CD4-positive, alpha-beta T cell (primary cell): Measurements from ENCODE around the gene SMIM1. TPM values are rescaled to one million over a fixed set of nuclear protein-coding genes. Genes with fewer than 3 reads are reported as not detected.
A peak's percentile ranks its signal among the peaks of the same experiment; 100 is the strongest.

ENCODE experiments used
- ATAC-seq: fragments of 200-7000 bp; cut with Tn5 transposase; one replicate; pipeline ENCODE4 v1.10.0; 2022; ENCODE audit warnings: mild to moderate bottlenecking; ENCODE audit not compliant: poor library complexity
- CTCF ChIA-PET: fragments of 350-600 bp; sonication (Branson Sonifier 250); formaldehyde crosslinking; loops from one replicate; lab custom pipeline; 2021; ENCODE audit warnings: antibody characterized with exemption, inconsistent platforms; lab: Charles Lee
- POLR2A ChIA-PET: fragments of 350-600 bp; sonication (Branson Sonifier 250); formaldehyde crosslinking; loops from one replicate; lab custom pipeline; 2021; ENCODE audit warnings: antibody characterized with exemption, inconsistent platforms; lab: Charles Lee
- DNase-seq, 14 experiments: peaks; one replicate each; pipeline ENCODE4 v3.0.0-alpha.2; 2013 to 2020; ENCODE audit warnings: mixed read lengths in 2 of 14
- H3K27ac ChIP-seq, 2 donors: one replicate each; pipeline versions ENCODE4 v1.5.1 to v1.7.0; 2013; ENCODE audit warnings: low read length in 2 of 2, low read depth in 1 of 2, mild to moderate bottlenecking in 1 of 2
- H3K27me3 ChIP-seq, 2 experiments: 1 replicate in 1 of 2; 2 replicates in 1 of 2; pipeline versions ENCODE4 v1.6.1 to v1.7.0; 2013; ENCODE audit warnings: low read length in 2 of 2, control low read depth in 1 of 2, mild to moderate bottlenecking in 1 of 2, moderate library complexity in 1 of 2; ENCODE audit not compliant: insufficient read depth in 2 of 2, control insufficient read depth in 1 of 2
- H3K36me3 ChIP-seq: one replicate; pipeline ENCODE4 v1.6.1; 2013; ENCODE audit warnings: low read length, control low read depth; ENCODE audit not compliant: insufficient read depth
- H3K4me1 ChIP-seq: one replicate; pipeline ENCODE4 v1.6.1; 2013; ENCODE audit warnings: low read length, control low read depth; ENCODE audit not compliant: insufficient read depth
- H3K4me3 ChIP-seq: one replicate; pipeline ENCODE4 v1.5.1; 2013; ENCODE audit warnings: mild to moderate bottlenecking, low read length, moderate library complexity
- H3K9me3 ChIP-seq, 2 experiments: 1 replicate in 1 of 2; 2 replicates in 1 of 2; pipeline versions ENCODE4 v1.6.1 to v1.7.0; 2013; ENCODE audit warnings: low read length in 2 of 2, mild to moderate bottlenecking in 2 of 2, control low read depth in 1 of 2, moderate library complexity in 1 of 2; ENCODE audit not compliant: control insufficient read depth in 1 of 2, insufficient read depth in 1 of 2
- H3K27ac Mint-ChIP-seq: one replicate; pipeline ENCODE4 v1.8.0; 2020; ENCODE audit warnings: mixed read lengths
- H3K27me3 Mint-ChIP-seq: one replicate; pipeline ENCODE4 v1.8.0; 2021; ENCODE audit warnings: mixed read lengths
- H3K36me3 Mint-ChIP-seq: one replicate; pipeline ENCODE4 v1.8.0; 2021; ENCODE audit warnings: low read depth, mixed read lengths
- H3K4me1 Mint-ChIP-seq: one replicate; pipeline ENCODE4 v1.8.0; 2021; ENCODE audit warnings: low read depth, mixed read lengths
- H3K4me3 Mint-ChIP-seq: one replicate; pipeline ENCODE4 v1.8.0; 2020; ENCODE audit warnings: mild to moderate bottlenecking, mixed read lengths
- H3K9me3 Mint-ChIP-seq: one replicate; pipeline ENCODE4 v1.8.0; 2020; ENCODE audit warnings: mixed read lengths
- CTCF ChIP-seq: fragments of 200-600 bp; IDR thresholded peaks from one replicate; pipeline ENCODE4 v1.8.0; 2022; ENCODE audit warnings: antibody characterized with exemption, mild to moderate bottlenecking
- intact Hi-C, 2 experiments: fragments of 100-400 bp; cut with DNase I in 1 of 2; cut with micrococcal nuclease in 1 of 2; formaldehyde crosslinking; loops; one replicate each; pipeline versions ENCODE4 v1.15.1 to v1.9.0; 2023 to 2025; cut with DNase I, micrococcal nuclease
- total RNA-seq, 174 experiments: library from RNA in 2 of 174; stranded (reverse) in 2 of 174; gene quantifications; one replicate each; pipeline ENCODE4 v1.2.3 and lab custom pipeline; 2021 to 2026

Gene SMIM1
- total RNA-seq, 2 experiments from 2014 or later = 1.8 to 2.6 TPM

GRCh38 chr1:3771108-3772026 is 1.2 kb upstream of the SMIM1 start:
- Histone ChIP-seq H3K27ac (no peak overlapping the region), H3K4me3 (peak overlapping the region; percentile 55), H3K36me3 (no peaks in the 10 kb centered on the region), H3K27me3 (no peaks in the 10 kb centered on the region), H3K9me3 (no peaks in the 10 kb centered on the region), H3K4me1 (peaks cover 33% of the 10 kb centered on the region)
- H3K4me3 Mint-ChIP-seq = peak overlapping the region; percentile 80
- CTCF ChIA-PET = no interaction called here
- H3K36me3 Mint-ChIP-seq = no peaks in the 10 kb centered on the region
- DNase-seq (peak in 1 of 14 experiments; percentile 17), ATAC-seq (no peak)
- intact Hi-C loops = loop anchor here in 1 of 2 experiments (1.0 to 10.0 kb wide), 3 partner anchors 25 to 1247 kb away; partner anchors contain the start of genes LRRC47 and PANK4
- H3K4me1 Mint-ChIP-seq = peaks cover 5% of the 10 kb centered on the region
- H3K9me3 Mint-ChIP-seq = no peaks in the 10 kb centered on the region
- H3K27ac Mint-ChIP-seq = no peak overlapping the region
- H3K27me3 Mint-ChIP-seq = peaks cover 5% of the 10 kb centered on the region
- TF ChIP-seq CTCF = no peak
- POLR2A ChIA-PET = no interaction called here

GRCh38 chr1:3772027-3772714 is 378 bp upstream of the SMIM1 start:
- Histone ChIP-seq H3K9me3 (no peaks in the 10 kb centered on the region), H3K4me3 (peak overlapping the region; percentile 55), H3K36me3 (no peaks in the 10 kb centered on the region), H3K4me1 (peaks cover 33% of the 10 kb centered on the region), H3K27ac (no peak overlapping the region), H3K27me3 (no peaks in the 10 kb centered on the region)
- DNase-seq = peak; percentile 73 to 97 (median 88)
- peak; percentile 77 for ATAC-seq
- ChIA-PET POLR2A (no interaction called here), CTCF (no interaction called here)
- H3K27ac Mint-ChIP-seq = no peak overlapping the region
- no peaks in the 10 kb centered on the region for H3K9me3 Mint-ChIP-seq
- intact Hi-C loops = loop anchor here in 1 of 2 experiments (1.0 to 10.0 kb wide), 3 partner anchors 24 to 1247 kb away; partner anchors contain the start of genes LRRC47 and PANK4
- peaks cover 5% of the 10 kb centered on the region for H3K4me1 Mint-ChIP-seq
- no peaks in the 10 kb centered on the region for H3K36me3 Mint-ChIP-seq
- peak overlapping the region; percentile 80 for H3K4me3 Mint-ChIP-seq
- H3K27me3 Mint-ChIP-seq = peaks cover 5% of the 10 kb centered on the region
- TF ChIP-seq CTCF = no peak

- H3K36me3 Mint-ChIP-seq = no peaks in the 10 kb centered on the region
- H3K4me3 Mint-ChIP-seq = peak overlapping the region; percentile 56
- Histone ChIP-seq H3K9me3 (no peaks in the 10 kb centered on the region), H3K36me3 (peaks cover under 1% of the 10 kb centered on the region), H3K27ac (no peak overlapping the region), H3K27me3 (no peaks in the 10 kb centered on the region), H3K4me1 (peaks cover 33% of the 10 kb centered on the region), H3K4me3 (no peak overlapping the region)
- peak in 1 of 14 experiments; percentile 20 for DNase-seq
- H3K9me3 Mint-ChIP-seq = no peaks in the 10 kb centered on the region
- H3K4me1 Mint-ChIP-seq = peaks cover 5% of the 10 kb centered on the region
- no peaks in the 10 kb centered on the region for H3K27me3 Mint-ChIP-seq
- intact Hi-C loops = loop anchor here in 1 of 2 experiments (2.0 to 10.0 kb wide), 2 partner anchors 27 to 1249 kb away; partner anchors contain the start of gene PANK4
- no peak for ATAC-seq
- CTCF ChIA-PET = no interaction called here
- TF ChIP-seq CTCF = no peak
- no peak overlapping the region for H3K27ac Mint-ChIP-seq
- POLR2A ChIA-PET = interaction anchor here (1.7 kb wide), 1 partner anchor 22 kb away, joined by 7 read pairs; the partner anchor contains the start of gene LRRC47
Observed at GRCh38 chr1:3773572-3774275, 1.2 kb downstream of the SMIM1 start.
